ENCODE measurements around the gene RPL31. TPM values are rescaled to one million over a fixed set of nuclear protein-coding genes. Genes with fewer than 3 reads are reported as not detected.

RPL31 gene
- total and polyA plus RNA-seq, 12 donors: 610 to 4,595 (median 717) TPM

DNA sequence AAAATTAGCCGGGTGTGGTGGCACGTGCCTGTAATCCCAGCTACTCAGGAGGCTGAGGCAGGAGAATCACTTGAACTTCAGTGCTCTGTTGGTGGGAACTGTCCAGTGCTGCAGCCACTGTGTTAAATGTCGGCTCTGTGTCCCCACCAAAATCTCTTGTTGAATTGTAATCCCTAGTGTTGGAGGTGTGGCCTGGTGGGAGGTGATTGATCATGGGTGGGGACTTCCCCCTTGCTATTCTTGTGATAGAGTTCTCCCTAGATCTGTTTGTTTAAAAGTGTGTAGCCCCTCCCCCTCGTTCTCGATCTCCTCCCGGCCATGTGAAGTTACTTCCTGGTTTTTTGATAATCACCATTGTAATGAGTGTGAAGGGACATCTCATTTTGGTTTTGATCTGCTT lies 9.8 kb upstream of the RPL31 start:
- intact Hi-C loops (cut with DNase I): no loop called here
- ATAC-seq (no peak), DNase-seq (no peak)
- Histone ChIP-seq H3K27ac (no peak overlapping the region), H3K9me3 (no peaks in the 10 kb centered on the region), H3K36me3 (peaks cover 0 to 84% (median 13%) of the 10 kb centered on the region in 9 donors), H3K4me3 (no peak overlapping the region), H3K27me3 (no peaks in the 10 kb centered on the region), H3K4me1 (no peaks in the 10 kb centered on the region)
- WGBS, 2 donors: 78 to 84% methylated on average over 6 of the region's 6 CpGs
- TF ChIP-seq CTCF (IDR thresholded peaks at IDR 0.05): no peak

- no peak for DNase-seq
- peaks cover 0 to 74% (median 13%) of the 10 kb centered on the region in 9 donors for H3K36me3 ChIP-seq
Observed at GRCh38 chr2:100993294-100993693, 8.8 kb upstream of the RPL31 start.

GRCh38 chr2:100995309-100996075 lies 6.6 kb upstream of the RPL31 start:
- ATAC-seq (peak in 1 of 8 donors; percentile 27), DNase-seq (no peak)
- H3K27me3 ChIP-seq: no peaks in the 10 kb centered on the region
- H3K4me3 ChIP-seq: no peak overlapping the region
- 92% methylated on average over 28 of the region's 28 CpGs for WGBS, 2 donors
- no peak for TF ChIP-seq CTCF (IDR thresholded peaks at IDR 0.05)
- H3K27ac ChIP-seq: no peak overlapping the region
- H3K4me1 ChIP-seq: no peaks in the 10 kb centered on the region
- no peaks in the 10 kb centered on the region for H3K9me3 ChIP-seq
- intact Hi-C loops (cut with DNase I): no loop called here
- peaks cover 0 to 64% (median 11%) of the 10 kb centered on the region in 9 donors for H3K36me3 ChIP-seq

More at GRCh38 chr2:100993294-100993693, 8.8 kb upstream of the RPL31 start:
- no peak for ATAC-seq
- no peak for TF ChIP-seq CTCF (IDR thresholded peaks at IDR 0.05)
- intact Hi-C loops (cut with DNase I): no loop called here
- Histone ChIP-seq H3K27me3 (no peaks in the 10 kb centered on the region), H3K4me3 (no peak overlapping the region), H3K9me3 (no peaks in the 10 kb centered on the region), H3K4me1 (no peaks in the 10 kb centered on the region), H3K27ac (no peak overlapping the region)
- WGBS, 2 donors: 95 to 96% methylated on average over 17 of the region's 17 CpGs

- no peak for ATAC-seq
- WGBS, 2 donors: 94 to 95% methylated on average over 5 of the region's 5 CpGs
- intact Hi-C loops (cut with DNase I): no loop called here
Observed at GRCh38 chr2:100997509-100998234, 4.4 kb upstream of the RPL31 start.

More at GRCh38 chr2:100997509-100998234, 4.4 kb upstream of the RPL31 start:
- H3K36me3 ChIP-seq: peaks cover 0 to 44% (median 0%) of the 10 kb centered on the region in 9 donors
- no peak overlapping the region for H3K4me3 ChIP-seq
- peaks cover 0 to 12% (median 5%) of the 10 kb centered on the region in 9 donors for H3K4me1 ChIP-seq
- H3K27me3 ChIP-seq: no peaks in the 10 kb centered on the region
- no peak for DNase-seq
- no peaks in the 10 kb centered on the region for H3K9me3 ChIP-seq
- TF ChIP-seq CTCF (IDR thresholded peaks at IDR 0.05): no peak
- no peak overlapping the region for H3K27ac ChIP-seq
